ENCODE results near the gene KCNJ3. TPM values are rescaled to one million over a fixed set of nuclear protein-coding genes. Genes with fewer than 3 reads are reported as not detected.

The KCNJ3 gene
- total RNA-seq, 1 donor from 2014 or later: 3.6 TPM

- no peaks in the 10 kb centered on the region for H3K4me1 Mint-ChIP-seq (ENCODE audit: low read depth, unreplicated experiment)
- no peak overlapping the region for H3K4me3 Mint-ChIP-seq (ENCODE audit: unreplicated experiment)
These were observed 28.4 kb upstream of the KCNJ3 start for GRCh38 chr2:154670083-154670482.

GRCh38 chr2:154673694-154674093 is 24.8 kb upstream of the KCNJ3 start:
- H3K27me3 Mint-ChIP-seq (ENCODE audit: unreplicated experiment): no peaks in the 10 kb centered on the region

More at GRCh38 chr2:154670083-154670482, 28.4 kb upstream of the KCNJ3 start:
- DNase-seq: no peak
- TF ChIP-seq CTCF (IDR thresholded peaks at IDR 0.05; ENCODE audit: partially characterized antibody, unreplicated experiment): no peak
- Mint-ChIP-seq H3K36me3 (ENCODE audit: unreplicated experiment) (no peaks in the 10 kb centered on the region), H3K27ac (ENCODE audit: unreplicated experiment) (no peak overlapping the region), H3K27me3 (ENCODE audit: unreplicated experiment) (no peaks in the 10 kb centered on the region), H3K9me3 (ENCODE audit: unreplicated experiment) (no peaks in the 10 kb centered on the region)

GRCh38 chr2:154677401-154677800 is 21.1 kb upstream of the KCNJ3 start:
- DNase-seq: no peak
- no peak overlapping the region for H3K4me3 Mint-ChIP-seq (ENCODE audit: unreplicated experiment)
- no peak for TF ChIP-seq CTCF (IDR thresholded peaks at IDR 0.05; ENCODE audit: partially characterized antibody, unreplicated experiment)
- H3K36me3 Mint-ChIP-seq (ENCODE audit: unreplicated experiment): no peaks in the 10 kb centered on the region
- no peaks in the 10 kb centered on the region for H3K4me1 Mint-ChIP-seq (ENCODE audit: low read depth, unreplicated experiment)
- no peak overlapping the region for H3K27ac Mint-ChIP-seq (ENCODE audit: unreplicated experiment)
- no peaks in the 10 kb centered on the region for H3K27me3 Mint-ChIP-seq (ENCODE audit: unreplicated experiment)
- H3K9me3 Mint-ChIP-seq (ENCODE audit: unreplicated experiment): no peaks in the 10 kb centered on the region

More at GRCh38 chr2:154673694-154674093, 24.8 kb upstream of the KCNJ3 start:
- no peak for TF ChIP-seq CTCF (IDR thresholded peaks at IDR 0.05; ENCODE audit: partially characterized antibody, unreplicated experiment)
- H3K36me3 Mint-ChIP-seq (ENCODE audit: unreplicated experiment): no peaks in the 10 kb centered on the region
- no peaks in the 10 kb centered on the region for H3K9me3 Mint-ChIP-seq (ENCODE audit: unreplicated experiment)
- DNase-seq: no peak
- no peaks in the 10 kb centered on the region for H3K4me1 Mint-ChIP-seq (ENCODE audit: low read depth, unreplicated experiment)
- no peak overlapping the region for H3K4me3 Mint-ChIP-seq (ENCODE audit: unreplicated experiment)
- H3K27ac Mint-ChIP-seq (ENCODE audit: unreplicated experiment): no peak overlapping the region

GRCh38 chr2:154681741-154682140 is 16.8 kb upstream of the KCNJ3 start:
- Mint-ChIP-seq H3K27ac (ENCODE audit: unreplicated experiment) (no peak overlapping the region), H3K27me3 (ENCODE audit: unreplicated experiment) (no peaks in the 10 kb centered on the region), H3K9me3 (ENCODE audit: unreplicated experiment) (no peaks in the 10 kb centered on the region), H3K36me3 (ENCODE audit: unreplicated experiment) (no peaks in the 10 kb centered on the region), H3K4me1 (ENCODE audit: low read depth, unreplicated experiment) (no peaks in the 10 kb centered on the region), H3K4me3 (ENCODE audit: unreplicated experiment) (no peak overlapping the region)
- TF ChIP-seq CTCF (IDR thresholded peaks at IDR 0.05; ENCODE audit: partially characterized antibody, unreplicated experiment): no peak
- DNase-seq: no peak

- H3K4me3 Mint-ChIP-seq (ENCODE audit: unreplicated experiment): no peak overlapping the region
These were observed 12.3 kb upstream of the KCNJ3 start for GRCh38 chr2:154686162-154686561.

More at GRCh38 chr2:154686162-154686561, 12.3 kb upstream of the KCNJ3 start:
- Mint-ChIP-seq H3K36me3 (ENCODE audit: unreplicated experiment) (no peaks in the 10 kb centered on the region), H3K4me1 (ENCODE audit: low read depth, unreplicated experiment) (no peaks in the 10 kb centered on the region), H3K27ac (ENCODE audit: unreplicated experiment) (no peak overlapping the region), H3K27me3 (ENCODE audit: unreplicated experiment) (no peaks in the 10 kb centered on the region), H3K9me3 (ENCODE audit: unreplicated experiment) (no peaks in the 10 kb centered on the region)
- no peak for DNase-seq
- TF ChIP-seq CTCF (IDR thresholded peaks at IDR 0.05; ENCODE audit: partially characterized antibody, unreplicated experiment): no peak

Data from glutamatergic neuron (in vitro differentiated cells).